K562 (cell line): ENCODE results near the gene CREB3L4. TPM values are rescaled to one million over a fixed set of nuclear protein-coding genes. Genes with fewer than 3 reads are reported as not detected.

Experiments
- ARID1B ChIP-seq: fragments of 450-650 bp; IDR thresholded peaks from 2 replicates; pipeline ENCODE4 v1.6.1; 2016; ENCODE audit warnings: antibody characterized with exemption, mild to moderate bottlenecking, inconsistent platforms
- ARID2 ChIP-seq: fragments of 450-650 bp; IDR thresholded peaks from 2 replicates; pipeline ENCODE4 v1.6.1; 2017; ENCODE audit warnings: antibody characterized with exemption, mild to moderate bottlenecking
- BCOR ChIP-seq: fragments of 450-650 bp; IDR thresholded peaks from 2 replicates; pipeline ENCODE4 v1.6.1; 2016
- BRD4 ChIP-seq: fragments of 200-600 bp; sonication (generic); IDR thresholded peaks from 2 replicates; pipeline ENCODE4 v1.6.1; 2017; ENCODE audit warnings: inconsistent platforms
- CBX1 ChIP-seq: sonication (generic); IDR thresholded peaks from 2 replicates; pipeline ENCODE4 v1.6.1; 2016; ENCODE audit warnings: antibody characterized with exemption, low read depth, mild to moderate bottlenecking
- MAZ ChIP-seq, 2 experiments: fragments of 450-650 bp in 1 of 2; sonication (generic) in 1 of 2; formaldehyde crosslinking; IDR thresholded peaks in 1 of 2; conservative IDR thresholded peaks in 1 of 2; 2 replicates each; pipeline versions ENCODE4 v1.4.0 to v1.5.0; 2020; ENCODE audit warnings: mild to moderate bottlenecking in 1 of 2, missing genetic modification reagents in 1 of 2
- NELFE ChIP-seq: IDR thresholded peaks from 2 replicates; pipeline ENCODE4 v1.6.1; 2011; ENCODE audit warnings: mild to moderate bottlenecking; ENCODE audit not compliant: insufficient read depth, insufficient read length
- NFIC ChIP-seq: fragments of 450-650 bp; IDR thresholded peaks from 2 replicates; pipeline ENCODE4 v1.6.1; 2017; ENCODE audit warnings: mild to moderate bottlenecking, inconsistent platforms
- PHF20 ChIP-seq: fragments of 450-650 bp; IDR thresholded peaks from 2 replicates; pipeline ENCODE4 v1.6.1; 2018; ENCODE audit not compliant: partially characterized antibody
- POLR2H ChIP-seq: IDR thresholded peaks from 2 replicates; pipeline ENCODE4 v1.6.1; 2016; ENCODE audit warnings: missing genetic modification characterization, low read depth, mild to moderate bottlenecking, control low read depth, missing compliant biosample characterization, moderate library complexity
- RAD21 ChIP-seq, 2 experiments: fragments of 250-450 bp in 1 of 2; fragments of 450-650 bp in 1 of 2; sonication (Bioruptor Pico) in 1 of 2; formaldehyde crosslinking in 1 of 2; IDR thresholded peaks in 1 of 2; conservative IDR thresholded peaks in 1 of 2; 2 replicates each; pipeline versions ENCODE4 v1.4.0 to v1.8.0; 2020 to 2022; ENCODE audit warnings: mild to moderate bottlenecking in 2 of 2, moderate library complexity in 1 of 2
- RBFOX2 ChIP-seq: fragments of 200-400 bp; formaldehyde crosslinking; IDR thresholded peaks from 2 replicates; pipeline ENCODE4 v1.6.1; 2017; ENCODE audit warnings: low read depth, mild to moderate bottlenecking, low read length, moderate library complexity
- SNRNP70 ChIP-seq: fragments of 200-400 bp; formaldehyde crosslinking; optimal IDR thresholded peaks from 2 replicates; pipeline ENCODE3; 2017; ENCODE audit warnings: low read depth, low read length
- SRF ChIP-seq, 2 experiments: fragments of 250-450, 450-650 bp in 1 of 2; sonication (Bioruptor Pico) in 1 of 2; sonication (generic) in 1 of 2; formaldehyde crosslinking; IDR thresholded peaks; 2 replicates each; pipeline versions ENCODE4 v1.5.0 to v1.5.1; 2020 to 2022; ENCODE audit warnings: mild to moderate bottlenecking in 1 of 2, missing genetic modification reagents in 1 of 2
- ZNF12 ChIP-seq: sonication (generic); formaldehyde crosslinking; IDR thresholded peaks from 2 replicates; pipeline ENCODE4 v1.4.0; 2020; ENCODE audit warnings: mild to moderate bottlenecking, missing genetic modification reagents
- ZNF668 ChIP-seq: fragments of 250-450 bp; sonication (Bioruptor Pico); IDR thresholded peaks from 2 replicates; pipeline ENCODE4 v1.8.0; 2022; ENCODE audit warnings: mild to moderate bottlenecking, inconsistent platforms
- ZNF699 ChIP-seq: fragments of 250-450 bp; sonication (Bioruptor Pico); IDR thresholded peaks from 2 replicates; pipeline ENCODE4 v1.8.0; 2021; ENCODE audit warnings: mild to moderate bottlenecking, moderate library complexity; ENCODE audit not compliant: insufficient replicate concordance
- polyA plus RNA-seq, 8 experiments: library from polyadenylated mRNA; depleted of rRNA in 4 of 8; stranded (reverse) in 5 of 8; unstranded in 3 of 8; fragments of >200 nt; fragmentation: Nextera tagmentation in 2 of 8; fragmentation: Illumina TruSeq in 1 of 8; extraction: Ambion mirVana in 2 of 8; extraction: Trizol in 1 of 8; gene quantifications; 2 replicates each; pipeline versions ENCODE4 v1.2.1 to v1.2.3, GENCODE V29; 2011 to 2014; ENCODE audit warnings: inconsistent platforms in 1 of 8, missing spikeins in 1 of 8
- total RNA-seq, 7 experiments: library from RNA; depleted of rRNA in 6 of 7; stranded (reverse); fragments of >200 nt in 6 of 7; fragmentation: Illumina TruSeq in 2 of 7; extraction: Trizol in 2 of 7; gene quantifications; 2 replicates each; pipeline versions ENCODE4 v1.2.1 to v1.2.3, GENCODE V29; 2011 to 2021; ENCODE audit warnings: low replicate concordance in 1 of 7
- TF ChIP-seq, protein P1 (sequence below): fragments of 250-450 bp; sonication (Bioruptor Pico); IDR thresholded peaks from 2 replicates; pipeline ENCODE4 v1.4.0; 2020; ENCODE audit warnings: mild to moderate bottlenecking
- TF ChIP-seq, protein P2 (sequence below): fragments of 250-450 bp; sonication (Bioruptor Pico); IDR thresholded peaks from 2 replicates; pipeline ENCODE4 v1.9.0; 2021; ENCODE audit warnings: mild to moderate bottlenecking, inconsistent platforms
- TF ChIP-seq, protein P3 (sequence below): fragments of 250-450 bp; sonication (Bioruptor Pico); IDR thresholded peaks from 2 replicates; pipeline ENCODE4 v1.8.0; 2022; ENCODE audit warnings: inconsistent platforms, mild to moderate bottlenecking, moderate library complexity, borderline replicate concordance

CREB3L4 gene
- total and polyA plus RNA-seq, 9 of the 15 experiments (the other 6 are each of a cell fraction or from before 2014, with no cell fraction given) = 9.9 to 18.6 (median 13.9) TPM

GRCh38 chr1:153977250-153978240 lies 9.8 kb downstream of the CREB3L4 start, which contains the start of gene JTB (continued):
- TF ChIP-seq ZNF12 (CRISPR knock-in tag) (0 out of 2 replicates have a peak, but pooled peaks have one; percentile 7), ZNF668 (no peak), SRF (CRISPR knock-in tag; IDR thresholded peaks at IDR 0.05) (no peak; a peak in 1 of 4 replicates), PHF20 (peak; percentile 59), RBFOX2 (peak; percentile 95), MAZ (CRISPR knock-in tag; conservative IDR thresholded peaks at IDR 0.05 in 1 of 2, IDR thresholded peaks at IDR 0.05 in 1 of 2) (peak; percentile 7 to 46; a peak in 2 of 4 replicates), ZNF699 (no peak), RAD21 (CRISPR knock-in tag; conservative IDR thresholded peaks at IDR 0.05 in 1 of 2, IDR thresholded peaks at IDR 0.05 in 1 of 2) (0 out of 4 replicates have a peak, but pooled peaks of 1 of the 2 experiments have one; percentile 2), NELFE (no peak), BCOR (no peak), CBX1 (peak; percentile 63; the same call in 1 of the 2 replicates), BRD4 (no peak), ARID2 (no peak), SNRNP70 (no peak), NFIC (peak; percentile 8; the same call in 1 of the 2 replicates), ARID1B (no peak), POLR2H (tag) (peak; percentile 75; the same call in 1 of the 2 replicates)
- TF ChIP-seq, protein P1, sequence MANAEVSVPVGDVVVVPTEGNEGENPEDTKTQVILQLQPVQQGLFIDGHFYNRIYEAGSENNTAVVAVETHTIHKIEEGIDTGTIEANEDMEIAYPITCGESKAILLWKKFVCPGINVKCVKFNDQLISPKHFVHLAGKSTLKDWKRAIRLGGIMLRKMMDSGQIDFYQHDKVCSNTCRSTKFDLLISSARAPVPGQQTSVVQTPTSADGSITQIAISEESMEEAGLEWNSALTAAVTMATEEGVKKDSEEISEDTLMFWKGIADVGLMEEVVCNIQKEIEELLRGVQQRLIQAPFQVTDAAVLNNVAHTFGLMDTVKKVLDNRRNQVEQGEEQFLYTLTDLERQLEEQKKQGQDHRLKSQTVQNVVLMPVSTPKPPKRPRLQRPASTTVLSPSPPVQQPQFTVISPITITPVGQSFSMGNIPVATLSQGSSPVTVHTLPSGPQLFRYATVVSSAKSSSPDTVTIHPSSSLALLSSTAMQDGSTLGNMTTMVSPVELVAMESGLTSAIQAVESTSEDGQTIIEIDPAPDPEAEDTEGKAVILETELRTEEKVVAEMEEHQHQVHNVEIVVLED (CRISPR knock-in tag) = peak; percentile 36; the same call in 1 of the 2 replicates
- TF ChIP-seq, protein P2, sequence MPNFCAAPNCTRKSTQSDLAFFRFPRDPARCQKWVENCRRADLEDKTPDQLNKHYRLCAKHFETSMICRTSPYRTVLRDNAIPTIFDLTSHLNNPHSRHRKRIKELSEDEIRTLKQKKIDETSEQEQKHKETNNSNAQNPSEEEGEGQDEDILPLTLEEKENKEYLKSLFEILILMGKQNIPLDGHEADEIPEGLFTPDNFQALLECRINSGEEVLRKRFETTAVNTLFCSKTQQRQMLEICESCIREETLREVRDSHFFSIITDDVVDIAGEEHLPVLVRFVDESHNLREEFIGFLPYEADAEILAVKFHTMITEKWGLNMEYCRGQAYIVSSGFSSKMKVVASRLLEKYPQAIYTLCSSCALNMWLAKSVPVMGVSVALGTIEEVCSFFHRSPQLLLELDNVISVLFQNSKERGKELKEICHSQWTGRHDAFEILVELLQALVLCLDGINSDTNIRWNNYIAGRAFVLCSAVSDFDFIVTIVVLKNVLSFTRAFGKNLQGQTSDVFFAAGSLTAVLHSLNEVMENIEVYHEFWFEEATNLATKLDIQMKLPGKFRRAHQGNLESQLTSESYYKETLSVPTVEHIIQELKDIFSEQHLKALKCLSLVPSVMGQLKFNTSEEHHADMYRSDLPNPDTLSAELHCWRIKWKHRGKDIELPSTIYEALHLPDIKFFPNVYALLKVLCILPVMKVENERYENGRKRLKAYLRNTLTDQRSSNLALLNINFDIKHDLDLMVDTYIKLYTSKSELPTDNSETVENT (CRISPR knock-in tag) = peak; percentile 84
- TF ChIP-seq, protein P3, sequence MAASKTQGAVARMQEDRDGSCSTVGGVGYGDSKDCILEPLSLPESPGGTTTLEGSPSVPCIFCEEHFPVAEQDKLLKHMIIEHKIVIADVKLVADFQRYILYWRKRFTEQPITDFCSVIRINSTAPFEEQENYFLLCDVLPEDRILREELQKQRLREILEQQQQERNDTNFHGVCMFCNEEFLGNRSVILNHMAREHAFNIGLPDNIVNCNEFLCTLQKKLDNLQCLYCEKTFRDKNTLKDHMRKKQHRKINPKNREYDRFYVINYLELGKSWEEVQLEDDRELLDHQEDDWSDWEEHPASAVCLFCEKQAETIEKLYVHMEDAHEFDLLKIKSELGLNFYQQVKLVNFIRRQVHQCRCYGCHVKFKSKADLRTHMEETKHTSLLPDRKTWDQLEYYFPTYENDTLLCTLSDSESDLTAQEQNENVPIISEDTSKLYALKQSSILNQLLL (CRISPR knock-in tag) = no peak
